Stimulated activated CD8-positive, alpha-beta memory T cell treated with anti-CD3 and anti-CD28 coated beads, Interleukin-12 subunit alpha, Interleukin-12 subunit beta, amount 100 ng/mL, for 24 hours (primary cell): ENCODE data around the gene FBN1.

Source experiments
- DNase-seq: peaks from one replicate; pipeline ENCODE4 v3.0.0-alpha.2; 2020; ENCODE audit errors: extremely low read depth

FBN1 gene

GRCh38 chr15:48645558-48646330 is at the start of gene FBN1:
FBN1 (minus strand) TSS chr15:48645709; CDS start chr15:48644769, 940 bp downstream.
- DNase-seq = no peak

GRCh38 chr15:48693484-48693883 is 48.0 kb upstream of the FBN1 start:
- no peak for DNase-seq

- no peak for DNase-seq
These were observed 43.0 kb upstream of the FBN1 start for GRCh38 chr15:48688493-48688892.

GRCh38 chr15:48683991-48684765 is 38.7 kb upstream of the FBN1 start:
- DNase-seq = no peak

GRCh38 chr15:48682942-48683651 is 37.6 kb upstream of the FBN1 start:
- no peak for DNase-seq

GRCh38 chr15:48681353-48681752 is 35.8 kb upstream of the FBN1 start:
- no peak for DNase-seq

- no peak for DNase-seq
These were observed 35.3 kb upstream of the FBN1 start for GRCh38 chr15:48680841-48681240.

- no peak for DNase-seq
These were observed 34.4 kb upstream of the FBN1 start for GRCh38 chr15:48679952-48680351.

- no peak for DNase-seq
These were observed 33.3 kb upstream of the FBN1 start for GRCh38 chr15:48678851-48679250.

- no peak for DNase-seq
These were observed 32.3 kb upstream of the FBN1 start for GRCh38 chr15:48677821-48678220.

- DNase-seq = no peak
These were observed 29.9 kb upstream of the FBN1 start for GRCh38 chr15:48675436-48675835.

GRCh38 chr15:48674876-48675275 is 29.4 kb upstream of the FBN1 start:
- no peak for DNase-seq

GRCh38 chr15:48672206-48672605 is 26.7 kb upstream of the FBN1 start:
- no peak for DNase-seq

- DNase-seq = no peak
These were observed 25.9 kb upstream of the FBN1 start for GRCh38 chr15:48671103-48672022.

- DNase-seq = no peak
These were observed 22.2 kb upstream of the FBN1 start for GRCh38 chr15:48667701-48668100.

- DNase-seq = no peak
These were observed 18.9 kb upstream of the FBN1 start for GRCh38 chr15:48664436-48664835.

- no peak for DNase-seq
These were observed 12.6 kb upstream of the FBN1 start for GRCh38 chr15:48657950-48658591.

GRCh38 chr15:48654801-48655200 is 9.3 kb upstream of the FBN1 start:
- DNase-seq = no peak

- DNase-seq = no peak
These were observed 8.6 kb upstream of the FBN1 start for GRCh38 chr15:48653913-48654670.

- no peak for DNase-seq
These were observed 7.7 kb upstream of the FBN1 start for GRCh38 chr15:48653216-48653615.
